Tibial nerve (tissue), 4 donors: ENCODE results near the gene VTI1A. TPM values are rescaled to one million over a fixed set of nuclear protein-coding genes. Genes with fewer than 3 reads are reported as not detected.
"Not testable (repeated sequence)": the region's sequence is repeated elsewhere in the genome, so short reads cannot be mapped to it uniquely, and the experiment has no call there.

Experiments
- DNase-seq, 2 donors: peaks; one replicate each; pipeline ENCODE4 v3.0.0-alpha.2; 2019; ENCODE audit warnings: low spot score in 2 of 2
- H3K27ac ChIP-seq, 4 donors: fragments of 200-600 bp; sonication (generic) in 3 of 4; one replicate each; pipeline ENCODE4 v1.5.1; 2017 to 2019; ENCODE audit warnings: mild to moderate bottlenecking in 1 of 4
- H3K27me3 ChIP-seq, 2 donors: fragments of 200-600 bp; sonication (generic) in 1 of 2; one replicate each; pipeline versions ENCODE4 v1.5.1 to v1.6.0; 2017 to 2019
- H3K36me3 ChIP-seq, 3 donors: fragments of 200-600 bp; sonication (generic); one replicate each; pipeline ENCODE4 v1.5.1; 2018 to 2019
- H3K4me1 ChIP-seq, 4 donors: fragments of 200-600 bp; sonication (generic) in 3 of 4; one replicate each; pipeline ENCODE4 v1.5.1; 2017 to 2019
- H3K4me3 ChIP-seq, 4 donors: fragments of 200-600 bp; sonication (generic) in 3 of 4; one replicate each; pipeline ENCODE4 v1.5.1; 2017 to 2019; ENCODE audit warnings: mild to moderate bottlenecking in 1 of 4, moderate library complexity in 1 of 4
- H3K9me3 ChIP-seq, 4 donors: fragments of 200-600 bp; sonication (generic) in 3 of 4; one replicate each; pipeline ENCODE4 v1.5.1; 2017 to 2019
- CTCF ChIP-seq, 5 experiments: fragments of 200-600 bp in 3 of 5; fragments of 450-650 bp in 2 of 5; sonication (generic) in 3 of 5; IDR thresholded peaks; one replicate each; pipeline ENCODE4 v1.5.1; 2016 to 2019; ENCODE audit warnings: antibody characterized with exemption in 5 of 5, mild to moderate bottlenecking in 3 of 5, moderate library complexity in 2 of 5
- EP300 ChIP-seq, 2 donors: sonication (generic); formaldehyde crosslinking; IDR thresholded peaks; one replicate each; pipeline ENCODE4 v1.6.1; 2017; ENCODE audit warnings: antibody characterized with exemption in 2 of 2, mild to moderate bottlenecking in 1 of 2
- POLR2A ChIP-seq, 2 donors: fragments of 450-650 bp; IDR thresholded peaks; one replicate each; pipeline ENCODE4 v1.6.1; 2017; ENCODE audit warnings: antibody characterized with exemption in 2 of 2, mild to moderate bottlenecking in 2 of 2, moderate library complexity in 2 of 2
- WGBS, 2 donors: methylation state at CpG; one replicate each; pipeline ENCODE4 v1.1.5; 2018; 5-methylcytosine and 5-hydroxymethylcytosine counted together
- total RNA-seq, 4 donors: library from RNA; depleted of rRNA; stranded (reverse); fragments of >200 nt; gene quantifications; one replicate each; pipeline ENCODE4 v1.1.0, GENCODE V29; 2016

Gene VTI1A
- 100 to 1,000 TPM in 3 of 4 donors, 10 to 100 TPM in 1; 96.5 to 253 (median 127) TPM for total RNA-seq

- peaks cover 0 to 35% (median 0%) of the 10 kb centered on the region in 3 donors for H3K36me3 ChIP-seq
- DNase-seq: peak; percentile 63 to 81
- peaks cover 0 to 54% (median 13%) of the 10 kb centered on the region in 4 donors for H3K4me1 ChIP-seq
- WGBS, 2 donors: 0 to 1% methylated on average over 52 to 56 of the region's 59 CpGs
- TF ChIP-seq CTCF (IDR thresholded peaks at IDR 0.05) (peak in 2 of 5 experiments; percentile 9 to 52), EP300 (IDR thresholded peaks at IDR 0.05) (peak; percentile 23 to 67), POLR2A (IDR thresholded peaks at IDR 0.05) (peak in 1 of 2 donors; percentile 49)
- no peaks in the 10 kb centered on the region for H3K9me3 ChIP-seq
- H3K27me3 ChIP-seq: no peaks in the 10 kb centered on the region
- peak within 1 kb of the TSS; percentile 79 to 95 (median 90) for H3K27ac ChIP-seq
- H3K4me3 ChIP-seq: peak within 1 kb of the TSS; percentile 73 to 95 (median 82)
These were observed at the start of gene VTI1A, which contains the start of gene ZDHHC6 for GRCh38 chr10:112446855-112447619. Gene VTI1A, plus strand, starts transcription at chr10:112447215. Its CDS starts 159 bp downstream, at chr10:112447374. Gene ZDHHC6, minus strand, starts transcription at chr10:112446914. Its CDS starts 1,478 bp downstream, at chr10:112445436.

GRCh38 chr10:112397592-112397991 is 49.4 kb upstream of the VTI1A start:
- Histone ChIP-seq H3K4me3 (no peak overlapping the region), H3K36me3 (peaks cover 0 to 7% (median 0%) of the 10 kb centered on the region in 3 donors), H3K9me3 (no peaks in the 10 kb centered on the region), H3K27ac (no peak overlapping the region), H3K27me3 (no peaks in the 10 kb centered on the region), H3K4me1 (peaks cover 0 to 15% (median 0%) of the 10 kb centered on the region in 4 donors)
- TF ChIP-seq EP300 (IDR thresholded peaks at IDR 0.05): no peak
- TF ChIP-seq CTCF (IDR thresholded peaks at IDR 0.05): no peak
- no peak for TF ChIP-seq POLR2A (IDR thresholded peaks at IDR 0.05)
- 90 to 95% methylated on average over 2 of the region's 2 CpGs for WGBS, 2 donors
- DNase-seq: no peak

- Histone ChIP-seq H3K27me3 (no peaks in the 10 kb centered on the region), H3K36me3 (peaks cover 0 to 10% (median 10%) of the 10 kb centered on the region in 3 donors), H3K4me3 (no peak overlapping the region), H3K9me3 (no peaks in the 10 kb centered on the region), H3K27ac (no peak overlapping the region), H3K4me1 (no peaks in the 10 kb centered on the region)
- 83% methylated on average over 2 of the region's 2 CpGs for WGBS, 2 donors
- no peak for DNase-seq
- TF ChIP-seq POLR2A (IDR thresholded peaks at IDR 0.05) (no peak), EP300 (IDR thresholded peaks at IDR 0.05) (no peak), CTCF (IDR thresholded peaks at IDR 0.05) (no peak)
These were observed 44.1 kb upstream of the VTI1A start for GRCh38 chr10:112402917-112403316.

GRCh38 chr10:112404617-112405016 is 42.4 kb upstream of the VTI1A start:
- TF ChIP-seq CTCF (IDR thresholded peaks at IDR 0.05): no peak
- TF ChIP-seq EP300 (IDR thresholded peaks at IDR 0.05): no peak
- TF ChIP-seq POLR2A (IDR thresholded peaks at IDR 0.05): no peak
- no peak for DNase-seq
- Histone ChIP-seq H3K36me3 (peaks cover 0 to 11% (median 5%) of the 10 kb centered on the region in 3 donors), H3K4me3 (no peak overlapping the region), H3K4me1 (no peaks in the 10 kb centered on the region), H3K9me3 (no peaks in the 10 kb centered on the region), H3K27me3 (no peaks in the 10 kb centered on the region), H3K27ac (no peak overlapping the region)
- 80 to 82% methylated on average over 3 of the region's 3 CpGs for WGBS, 2 donors

- peaks cover 0 to 11% (median 9%) of the 10 kb centered on the region in 3 donors for H3K36me3 ChIP-seq
- not testable (repeated sequence) for H3K27ac ChIP-seq, H3K4me1 ChIP-seq, DNase-seq, H3K27me3 ChIP-seq, H3K9me3 ChIP-seq, H3K4me3 ChIP-seq
- 69 to 83% methylated on average over 2 of the region's 2 CpGs for WGBS, 2 donors
These were observed 40.2 kb upstream of the VTI1A start for GRCh38 chr10:112406806-112407205.
